Tibial nerve (tissue), 4 donors: ENCODE data around the gene XPO5.

Experiments used
- CTCF ChIP-seq, 5 experiments: fragments of 200-600 bp in 3 of 5; fragments of 450-650 bp in 2 of 5; sonication (generic) in 3 of 5; IDR thresholded peaks; one replicate each; pipeline ENCODE4 v1.5.1; 2016 to 2019; ENCODE audit warnings: antibody characterized with exemption in 5 of 5, mild to moderate bottlenecking in 3 of 5, moderate library complexity in 2 of 5
- EP300 ChIP-seq, 2 donors: sonication (generic); formaldehyde crosslinking; IDR thresholded peaks; one replicate each; pipeline ENCODE4 v1.6.1; 2017; ENCODE audit warnings: antibody characterized with exemption in 2 of 2, mild to moderate bottlenecking in 1 of 2

GRCh38 chr6:43522547-43523261, 53.1 kb downstream of the XPO5 start:
- TF ChIP-seq CTCF (IDR thresholded peaks at IDR 0.05) (no peak), EP300 (IDR thresholded peaks at IDR 0.05) (no peak)
